GM21367 (cell line): ENCODE data around the gene GLUD1.

Source experiments
- ATAC-seq: cut with Tn5 transposase; IDR thresholded peaks from one replicate; pipeline ENCODE4 v1.9.1; 2021; ENCODE audit not compliant: unreplicated experiment

Gene GLUD1

GRCh38 chr10:87000491-87000890 lies 94.2 kb downstream of the GLUD1 start:
- ATAC-seq = no peak
